Astrocyte of the hippocampus (primary cell): Measurements from ENCODE around the gene CHST3.

Experiments used
- DNase-seq: peaks from one replicate; pipeline ENCODE4 v3.0.0; 2011; ENCODE audit warnings: low read depth, low spot score

CHST3 gene

GRCh38 chr10:72010234-72010973 is 46.2 kb downstream of the CHST3 start:
- no peak for DNase-seq

GRCh38 chr10:72011016-72011415 is 46.8 kb downstream of the CHST3 start:
- no peak for DNase-seq

GRCh38 chr10:72011468-72011867 is 47.3 kb downstream of the CHST3 start:
- no peak for DNase-seq

GRCh38 chr10:72011976-72012512 is 47.8 kb downstream of the CHST3 start:
- no peak for DNase-seq

GRCh38 chr10:72012796-72013195 is 48.6 kb downstream of the CHST3 start:
- DNase-seq, result no peak

DNA sequence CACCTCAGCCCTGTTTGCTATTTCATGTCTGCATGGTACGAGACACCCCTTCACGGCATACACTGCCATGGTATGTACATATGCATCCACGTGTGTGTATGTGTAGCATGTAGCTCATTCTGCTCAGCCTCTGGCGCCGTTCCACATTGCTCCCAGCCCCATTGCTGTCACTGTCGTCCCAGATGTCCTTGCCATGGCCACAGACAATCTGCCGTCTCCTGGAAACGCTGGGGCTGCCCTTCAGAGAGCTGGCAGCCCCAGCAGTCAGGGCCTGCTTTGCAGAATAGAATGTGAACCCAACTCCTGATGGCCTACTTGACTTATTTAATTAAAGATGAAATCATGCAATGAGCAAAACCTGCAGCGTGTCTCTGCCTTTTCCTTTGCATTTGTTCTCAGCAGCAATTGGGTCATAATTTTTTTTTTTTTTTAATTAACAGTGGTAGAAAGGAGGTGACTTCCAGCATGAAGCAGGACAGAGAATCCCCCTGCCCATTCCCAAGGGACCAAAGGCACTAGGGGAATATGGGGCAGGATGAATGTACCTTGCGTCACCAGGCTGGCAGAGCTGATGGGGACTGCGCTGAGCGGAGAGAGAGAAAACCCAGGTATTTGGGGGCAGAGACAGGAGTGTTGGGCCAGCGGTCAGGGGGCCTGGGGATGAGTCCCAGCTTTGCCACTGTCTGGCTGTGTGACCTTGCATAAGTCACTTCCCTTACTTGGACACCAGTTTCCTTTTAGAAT is 49.2 kb downstream of the CHST3 start:
- no peak for DNase-seq

DNA sequence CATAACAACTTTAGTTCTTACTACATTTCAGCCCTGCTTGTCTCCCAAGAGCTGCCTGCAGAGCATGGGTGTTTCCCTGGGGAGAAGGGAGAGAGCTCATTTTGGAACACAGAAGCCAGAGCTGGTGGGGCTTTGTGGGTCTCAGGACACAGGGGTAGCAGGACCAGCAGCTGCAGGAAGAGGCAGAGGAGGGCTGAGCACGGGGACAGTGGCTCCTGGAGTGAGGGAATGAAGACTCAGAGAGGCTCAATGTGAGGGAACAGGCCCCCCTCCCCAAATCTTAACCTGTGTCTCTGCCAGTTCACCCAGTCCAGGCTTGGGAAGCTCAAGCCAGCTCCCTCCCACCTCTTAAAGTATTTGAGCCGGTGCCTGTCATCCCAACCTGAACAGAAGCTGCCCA is 50.0 kb downstream of the CHST3 start:
- DNase-seq, result no peak

DNA sequence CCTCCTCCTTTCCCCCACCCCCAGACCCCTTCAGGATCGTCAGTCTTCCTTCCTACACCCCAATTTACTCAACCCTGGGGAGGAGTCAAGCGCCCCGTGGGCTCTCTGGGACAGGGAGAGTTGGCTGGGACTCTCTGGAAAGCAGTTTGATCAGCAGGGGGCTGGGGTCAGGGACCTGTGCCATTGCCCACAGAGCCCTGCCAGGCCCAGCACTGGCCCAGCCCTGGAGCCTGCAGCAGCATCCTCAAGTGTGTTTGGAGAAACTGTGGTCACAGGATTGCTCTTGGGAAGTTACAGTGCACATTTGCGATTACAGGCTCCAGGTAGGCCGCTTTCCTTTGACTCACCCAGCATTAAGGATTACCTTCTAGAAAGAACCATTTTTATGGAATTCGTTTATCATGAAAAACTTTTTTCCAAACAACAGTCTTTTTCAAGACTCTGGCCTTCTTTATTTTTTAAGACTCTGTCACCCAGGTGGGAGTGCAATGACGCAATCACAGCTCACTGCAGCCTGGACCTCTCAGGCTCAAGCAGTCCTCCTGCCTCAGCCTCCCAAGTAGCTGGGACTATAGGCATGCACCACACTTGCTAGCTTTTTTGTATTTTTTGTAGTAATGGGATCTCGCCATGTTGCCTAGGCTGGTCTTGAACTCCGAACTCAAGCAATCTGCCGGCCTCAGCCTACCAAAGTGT is 50.7 kb downstream of the CHST3 start:
- DNase-seq, result no peak

DNA sequence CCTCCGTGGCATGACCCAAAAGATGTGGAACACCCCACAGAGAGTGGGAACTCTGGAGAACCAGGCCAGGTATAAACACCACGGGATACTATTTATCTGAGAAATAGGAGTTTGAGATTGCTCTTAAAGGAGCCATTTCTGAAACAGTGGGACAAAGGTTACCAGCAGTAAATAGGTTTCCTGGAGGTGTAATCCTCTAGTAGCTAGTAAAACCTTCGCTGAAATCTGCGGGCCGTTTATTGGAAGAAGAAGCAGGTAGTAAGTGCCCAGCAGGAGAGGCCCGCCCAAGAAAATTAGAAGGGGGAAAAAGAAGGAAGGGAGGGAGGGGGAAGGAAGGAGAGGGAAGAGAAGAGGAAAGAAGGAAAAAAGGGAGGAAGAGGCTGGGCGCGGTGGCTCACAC is 51.6 kb downstream of the CHST3 start:
- no peak for DNase-seq

GRCh38 chr10:72016608-72017300 is 52.6 kb downstream of the CHST3 start:
- DNase-seq, result peak; percentile 23

DNA sequence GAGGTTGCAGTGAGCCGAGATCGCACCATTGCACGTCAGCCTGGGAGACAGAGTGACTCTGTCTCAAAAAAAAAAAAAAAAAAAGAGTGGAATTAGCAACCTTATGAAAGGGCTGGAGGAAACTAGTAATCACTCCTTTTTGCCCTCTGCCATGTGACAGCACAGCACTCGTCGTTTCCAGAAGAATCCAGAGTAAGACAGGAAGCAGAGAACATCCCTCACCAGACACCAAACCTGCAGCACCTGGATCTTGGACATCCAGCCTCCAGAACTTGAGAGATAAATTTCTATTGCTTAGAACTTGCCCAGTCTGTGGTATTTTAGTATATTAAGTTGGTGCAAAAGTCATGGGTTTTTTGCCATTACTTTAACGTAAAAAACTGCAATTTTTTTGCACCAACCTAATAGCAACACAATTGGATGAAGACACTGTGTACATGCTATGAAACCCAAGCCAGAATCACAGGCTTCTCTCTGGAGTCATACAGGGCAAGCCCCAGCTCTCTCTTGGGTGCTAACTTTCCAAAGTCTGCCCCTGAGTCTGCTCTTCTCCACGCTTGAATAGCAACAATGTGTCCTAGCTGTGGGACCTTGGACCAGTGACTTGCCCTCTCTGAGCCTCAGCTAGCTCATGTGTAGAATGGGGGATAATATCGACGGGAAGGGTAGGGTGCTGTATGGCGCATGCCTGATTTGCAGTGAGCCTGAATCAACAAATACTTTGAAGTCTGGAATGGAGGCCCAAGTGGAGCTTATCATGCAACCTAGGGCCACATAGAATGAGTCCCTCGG is 55.1 kb downstream of the CHST3 start:
- no peak for DNase-seq

GRCh38 chr10:72020914-72021809 is 57.0 kb downstream of the CHST3 start:
- no peak for DNase-seq

GRCh38 chr10:72022228-72022627 is 58.0 kb downstream of the CHST3 start:
- DNase-seq, result no peak

- no peak for DNase-seq
These were observed 60.4 kb downstream of the CHST3 start for GRCh38 chr10:72024596-72024995.

DNA sequence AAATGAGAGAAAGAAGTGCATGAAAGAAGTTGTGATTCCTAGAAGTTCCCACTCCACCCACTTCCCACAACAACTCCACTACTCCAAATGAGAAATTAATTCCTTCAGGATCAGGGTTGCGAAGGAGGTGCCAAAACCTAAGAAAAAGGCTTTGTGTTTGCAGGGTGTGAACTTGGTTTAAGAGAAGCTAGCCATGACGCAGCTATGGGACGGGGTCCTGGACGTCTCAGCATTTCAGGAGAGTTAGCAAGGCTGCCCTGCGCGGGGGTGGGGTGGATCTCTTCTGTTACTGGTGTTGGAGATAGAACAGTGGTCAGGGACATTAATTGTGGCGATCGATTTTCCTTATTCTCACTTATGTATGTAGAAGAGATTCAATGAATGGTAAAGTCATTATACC is 61.2 kb downstream of the CHST3 start:
- no peak for DNase-seq

- no peak for DNase-seq
These were observed 61.6 kb downstream of the CHST3 start for GRCh38 chr10:72025832-72026231.

GRCh38 chr10:72026278-72027111 is 62.3 kb downstream of the CHST3 start:
- DNase-seq, result no peak

- peak; percentile 32 for DNase-seq
These were observed 63.3 kb downstream of the CHST3 start for GRCh38 chr10:72027498-72027897.

DNA sequence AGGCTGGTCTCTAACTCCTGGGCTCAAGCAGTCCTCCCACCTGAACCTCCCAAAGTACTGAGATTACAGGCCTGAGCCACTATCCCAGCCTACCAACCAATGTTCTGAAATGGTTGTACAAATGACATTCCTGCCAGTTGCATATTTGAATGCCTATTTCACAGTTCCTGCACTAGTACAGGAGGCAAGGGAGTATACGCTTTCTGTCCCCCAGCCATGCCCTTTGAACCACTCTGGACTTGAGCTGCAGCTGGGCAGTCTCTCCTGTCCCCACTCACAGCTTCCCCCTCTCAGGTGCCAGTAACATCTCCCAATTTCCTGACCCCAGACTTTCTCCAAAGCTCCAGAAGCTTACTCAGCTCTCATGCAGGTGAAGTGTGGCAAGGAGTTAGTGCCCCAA is 65.2 kb downstream of the CHST3 start:
- DNase-seq, result no peak
